CD14-positive monocyte (primary cell): ENCODE data around the gene CBX1. TPM values are rescaled to one million over a fixed set of nuclear protein-coding genes. Genes with fewer than 3 reads are reported as not detected.

ENCODE experiments used
- DNase-seq, 3 donors: peaks; one replicate each; pipeline ENCODE4 v3.0.0-alpha.2; 2011 to 2022
- H2AFZ ChIP-seq: 2 replicates; pipeline ENCODE4 v1.6.0; 2012; ENCODE audit warnings: mild to moderate bottlenecking, low read depth, low read length, inconsistent platforms; ENCODE audit not compliant: insufficient read depth, poor library complexity, severe bottlenecking
- H3K27ac ChIP-seq, 2 donors: 1 replicate in 1 of 2; 2 replicates in 1 of 2; pipeline ENCODE4 v1.5.1; 2012 to 2013; ENCODE audit warnings: low read length in 2 of 2, control low read depth in 1 of 2, inconsistent platforms in 1 of 2, low read depth in 1 of 2, mild to moderate bottlenecking in 1 of 2
- H3K27me3 ChIP-seq, 2 donors: one replicate each; pipeline versions ENCODE4 v1.6.0 to v1.6.1; 2011 to 2013; ENCODE audit warnings: low read length in 2 of 2; ENCODE audit not compliant: control insufficient read depth in 2 of 2, insufficient read depth in 2 of 2
- H3K36me3 ChIP-seq, 2 donors: replicated peaks in 1 of 2; 1 replicate in 1 of 2; 2 replicates in 1 of 2; pipeline versions ENCODE4 v1.5.1 to v1.6.1; 2012 to 2013; ENCODE audit warnings: low read length in 2 of 2, control low read depth in 1 of 2, inconsistent platforms in 1 of 2, mild to moderate bottlenecking in 1 of 2; ENCODE audit not compliant: insufficient read depth in 2 of 2, control insufficient read depth in 1 of 2
- H3K4me1 ChIP-seq, 2 donors: 1 replicate in 1 of 2; 2 replicates in 1 of 2; pipeline versions ENCODE4 v1.5.1 to v1.6.1; 2012 to 2013; ENCODE audit warnings: low read length in 2 of 2, control low read depth in 1 of 2, inconsistent platforms in 1 of 2, mild to moderate bottlenecking in 1 of 2, moderate library complexity in 1 of 2; ENCODE audit not compliant: insufficient read depth in 2 of 2, control insufficient read depth in 1 of 2
- H3K4me2 ChIP-seq: replicated peaks from 2 replicates; pipeline ENCODE3; 2012; ENCODE audit warnings: low read length, moderate library complexity, mild to moderate bottlenecking; ENCODE audit not compliant: poor library complexity, severe bottlenecking; ENCODE audit errors: extremely low read depth
- H3K4me3 ChIP-seq, 3 experiments: fragments of 200-600 bp in 1 of 3; sonication (generic) in 1 of 3; replicated peaks in 1 of 3; 1 replicate in 2 of 3; 2 replicates in 1 of 3; pipeline ENCODE4 v1.5.1; 2011 to 2013; ENCODE audit warnings: low read length in 3 of 3, mild to moderate bottlenecking in 3 of 3, control low read depth in 2 of 3, low read depth in 2 of 3, inconsistent platforms in 1 of 3, moderate library complexity in 1 of 3
- H3K79me2 ChIP-seq: 2 replicates; pipeline ENCODE4 v1.6.0; 2012; ENCODE audit warnings: mild to moderate bottlenecking, control low read depth, inconsistent platforms, low read length, moderate library complexity; ENCODE audit not compliant: insufficient read depth
- H3K9ac ChIP-seq: 2 replicates; pipeline ENCODE4 v1.6.0; 2017; ENCODE audit warnings: low read length, mild to moderate bottlenecking; ENCODE audit not compliant: insufficient read depth, poor library complexity, severe bottlenecking
- H3K9me3 ChIP-seq, 2 donors: replicated peaks in 1 of 2; 1 replicate in 1 of 2; 2 replicates in 1 of 2; pipeline versions ENCODE4 v1.5.1 to v1.6.1; 2012 to 2013; ENCODE audit warnings: low read length in 2 of 2, control low read depth in 1 of 2; ENCODE audit not compliant: control insufficient read depth in 1 of 2, insufficient read depth in 1 of 2
- H4K20me1 ChIP-seq: 2 replicates; pipeline ENCODE4 v1.6.0; 2012; ENCODE audit warnings: mild to moderate bottlenecking, low read length, control low read depth, moderate library complexity; ENCODE audit not compliant: insufficient read depth
- H3K27ac Mint-ChIP-seq, 7 donors: one replicate each; pipeline ENCODE4 v1.8.0; 2020; ENCODE audit warnings: mild to moderate bottlenecking in 7 of 7, mixed read lengths in 7 of 7, moderate library complexity in 6 of 7, inconsistent platforms in 2 of 7
- H3K27me3 Mint-ChIP-seq, 3 donors: one replicate each; pipeline ENCODE4 v1.8.0; 2021 to 2022; ENCODE audit warnings: low read depth in 3 of 3, mild to moderate bottlenecking in 3 of 3, mixed read lengths in 3 of 3, moderate library complexity in 3 of 3, inconsistent platforms in 1 of 3
- H3K36me3 Mint-ChIP-seq, 2 donors: one replicate each; pipeline ENCODE4 v1.8.0; 2020; ENCODE audit warnings: mixed read lengths in 2 of 2, inconsistent platforms in 1 of 2, mild to moderate bottlenecking in 1 of 2
- H3K4me1 Mint-ChIP-seq: one replicate; pipeline ENCODE4 v1.8.0; 2020; ENCODE audit warnings: mild to moderate bottlenecking, mixed read lengths
- H3K4me3 Mint-ChIP-seq, 2 donors: one replicate each; pipeline ENCODE4 v1.8.0; 2020; ENCODE audit warnings: mild to moderate bottlenecking in 2 of 2, mixed read lengths in 2 of 2, moderate library complexity in 1 of 2
- H3K9me3 Mint-ChIP-seq, 7 donors: one replicate each; pipeline ENCODE4 v1.8.0; 2020 to 2022; ENCODE audit warnings: mixed read lengths in 7 of 7, mild to moderate bottlenecking in 6 of 7, moderate library complexity in 6 of 7, inconsistent platforms in 2 of 7
- CTCF ChIP-seq: fragments of 200-600 bp; IDR thresholded peaks from one replicate; pipeline ENCODE4 v1.8.0; 2022; ENCODE audit warnings: antibody characterized with exemption, mild to moderate bottlenecking
- WGBS: methylation state at CpG from one replicate; pipeline ENCODE4 v1.1.5; 2013; ENCODE audit warnings: missing lambda C conversion rate; ENCODE audit not compliant: insufficient coverage; 5-methylcytosine and 5-hydroxymethylcytosine counted together
- intact Hi-C, 2 donors: fragments of 100-400 bp; cut with micrococcal nuclease; formaldehyde crosslinking; loops; one replicate each; pipeline versions ENCODE4 v1.15.0 to v1.15.1; 2023
- polyA plus RNA-seq, 3 donors: library from polyadenylated mRNA; depleted of rRNA in 1 of 3; unstranded in 2 of 3; stranded (reverse) in 1 of 3; fragments of 300-500 nt in 2 of 3; fragments of >200 nt in 1 of 3; fragmentation: Illumina TruSeq in 2 of 3; gene quantifications; 1 replicate in 2 of 3; 2 replicates in 1 of 3; pipeline ENCODE4 v1.2.3, GENCODE V29; 2012 to 2021

Gene CBX1
- polyA plus RNA-seq, 3 donors: 12.5 to 18.2 (median 17.2) TPM

- peaks cover 14 to 45% of the 10 kb centered on the region in 2 donors for H3K36me3 Mint-ChIP-seq
- WGBS: no CpG with 5 or more reads among the region's 4 CpGs
- Histone ChIP-seq H3K9me3 (no peaks in the 10 kb centered on the region), H3K27ac (no peak overlapping the region), H2AFZ (no peak overlapping the region), H3K4me2 (no peak overlapping the region), H3K79me2 (peaks cover 84% of the 10 kb centered on the region), H3K4me3 (no peak overlapping the region), H4K20me1 (peaks cover 39% of the 10 kb centered on the region), H3K9ac (no peak overlapping the region), H3K4me1 (peaks cover 6 to 9% of the 10 kb centered on the region in 2 donors), H3K36me3 (peaks cover 2 to 24% of the 10 kb centered on the region in 2 donors), H3K27me3 (no peaks in the 10 kb centered on the region)
- intact Hi-C loops: no loop called here
- no peak overlapping the region for H3K4me3 Mint-ChIP-seq
- DNase-seq: no peak
- H3K4me1 Mint-ChIP-seq: peaks cover 16% of the 10 kb centered on the region
- H3K27ac Mint-ChIP-seq: no peak overlapping the region
- H3K27me3 Mint-ChIP-seq: peaks cover 0 to 3% (median 0%) of the 10 kb centered on the region in 3 donors
- no peak for TF ChIP-seq CTCF
- H3K9me3 Mint-ChIP-seq: peaks cover 0 to 1% (median 0%) of the 10 kb centered on the region in 7 donors
Measured at GRCh38 chr17:48095611-48096010, 5.7 kb downstream of the CBX1 start.

- no peak overlapping the region for H3K4me3 ChIP-seq
- H3K4me2 ChIP-seq: no peak overlapping the region
- Mint-ChIP-seq H3K4me3 (no peak overlapping the region), H3K27ac (no peak overlapping the region), H3K9me3 (peaks cover 0 to 1% (median 0%) of the 10 kb centered on the region in 7 donors), H3K4me1 (peaks cover 10% of the 10 kb centered on the region), H3K27me3 (peaks cover 0 to 3% (median 0%) of the 10 kb centered on the region in 3 donors), H3K36me3 (peaks cover 18 to 49% of the 10 kb centered on the region in 2 donors)
- WGBS: 100% methylated on average over 1 of the region's 11 CpGs
- H3K4me1 ChIP-seq: no peaks in the 10 kb centered on the region
- peaks cover 37% of the 10 kb centered on the region for H4K20me1 ChIP-seq
- no peaks in the 10 kb centered on the region for H3K9me3 ChIP-seq
- no peak overlapping the region for H3K27ac ChIP-seq
- peaks cover 2 to 24% of the 10 kb centered on the region in 2 donors for H3K36me3 ChIP-seq
- no peak for DNase-seq
- no peak for TF ChIP-seq CTCF
- H3K79me2 ChIP-seq: peaks cover 77% of the 10 kb centered on the region
- H3K27me3 ChIP-seq: no peaks in the 10 kb centered on the region
- intact Hi-C loops: no loop called here
- H3K9ac ChIP-seq: no peak overlapping the region
- H2AFZ ChIP-seq: no peak overlapping the region
Measured at GRCh38 chr17:48093341-48094045, 7.8 kb downstream of the CBX1 start.
